K562 (cell line): ENCODE measurements around the gene ITGA2B. TPM values are rescaled to one million over a fixed set of nuclear protein-coding genes. Genes with fewer than 3 reads are reported as not detected.
A peak's percentile ranks its signal among the peaks of the same experiment; 100 is the strongest.

Experiments
- ATAC-seq: fragments of 200-7000 bp; cut with Tn5 transposase; 3 replicates; pipeline ENCODE4 v1.9.1; 2020; ENCODE audit warnings: moderate library complexity
- BruUV-seq: library from RNA; stranded (reverse); fragments of 400-500 nt; replicated peaks from 2 replicates; lab custom pipeline; 2021; lab: Mats Ljungman, UMichigan
- CTCF ChIA-PET: fragments of 300-600 bp; formaldehyde crosslinking; extraction: SDS; loops from one replicate; lab custom pipeline; 2021; ENCODE audit warnings: low intra/inter-chr PET ratio; lab: Yijun Ruan, JAX
- POLR2A ChIA-PET: fragments of 300-600, 350-650 bp; sonication (Branson Sonifier 250); formaldehyde crosslinking; extraction: SDS; loops from one replicate; lab custom pipeline; 2021; ENCODE audit warnings: antibody characterized with exemption, inconsistent platforms; lab: Yijun Ruan, JAX
- DNase-seq, 4 experiments: peaks; one replicate each; pipeline versions ENCODE4 v3.0.0 to v3.0.0-alpha.2; 2011 to 2018; ENCODE audit warnings: low spot score in 3 of 4, mixed read lengths in 3 of 4; ENCODE audit errors: extremely low read depth in 1 of 4
- FAIRE-seq: peaks from 2 replicates; lab custom pipeline; 2011; peaks lifted over from hg19 to GRCh38; lab: Jason Lieb, UNC
- H2AFZ ChIP-seq: 2 replicates; pipeline ENCODE4 v1.6.0; 2011; ENCODE audit warnings: low read depth, low read length, control low read depth, inconsistent platforms
- H3K27ac ChIP-seq: fragments of 200-600 bp; 3 replicates; pipeline ENCODE4 v1.8.0; 2011; ENCODE audit warnings: low read depth, mild to moderate bottlenecking, control low read depth, inconsistent platforms, low read length, moderate library complexity, mixed read lengths; ENCODE audit errors: extremely low read depth
- H3K27me3 ChIP-seq, 2 experiments: fragments of 300-600 bp in 1 of 2; 2 replicates in 1 of 2; 3 replicates in 1 of 2; pipeline versions ENCODE4 v1.6.0 to v1.8.0; 2011; ENCODE audit warnings: inconsistent platforms in 2 of 2, low read length in 2 of 2, mild to moderate bottlenecking in 1 of 2, mixed read lengths in 1 of 2, moderate library complexity in 1 of 2; ENCODE audit not compliant: control insufficient read depth in 2 of 2, insufficient read depth in 2 of 2
- H3K36me3 ChIP-seq: fragments of 300-600 bp; 3 replicates; pipeline ENCODE4 v1.8.0; 2011; ENCODE audit warnings: mild to moderate bottlenecking, low read length, inconsistent platforms; ENCODE audit not compliant: control insufficient read depth, insufficient read depth
- H3K4me1 ChIP-seq, 2 experiments: fragments of 200-600 bp in 1 of 2; replicated peaks in 1 of 2; 2 replicates in 1 of 2; 3 replicates in 1 of 2; pipeline versions ENCODE4 v1.5.1 to v1.8.0; 2011; ENCODE audit warnings: inconsistent platforms in 2 of 2, low read length in 2 of 2, mild to moderate bottlenecking in 1 of 2, mixed read lengths in 1 of 2, moderate library complexity in 1 of 2; ENCODE audit not compliant: control insufficient read depth in 2 of 2, insufficient read depth in 2 of 2
- H3K4me2 ChIP-seq: 2 replicates; pipeline ENCODE4 v1.6.1; 2011; ENCODE audit warnings: low read length, control low read depth, inconsistent platforms, mixed read lengths; ENCODE audit not compliant: insufficient read depth
- H3K4me3 ChIP-seq: fragments of 200-600 bp; sonication (generic), shearing (Covaris generic); 2 replicates; pipeline ENCODE4 v1.5.1; 2016; ENCODE audit warnings: control low read depth, inconsistent platforms
- H3K79me2 ChIP-seq: fragments of 200-600 bp; 3 replicates; pipeline ENCODE4 v1.8.0; 2011; ENCODE audit warnings: low read length, inconsistent platforms; ENCODE audit not compliant: control insufficient read depth, insufficient read depth
- H3K9ac ChIP-seq, 2 experiments: 2 replicates each; pipeline versions ENCODE4 v1.6.0 to v1.6.1; 2011; ENCODE audit warnings: low read depth in 2 of 2, low read length in 2 of 2, control low read depth in 1 of 2, inconsistent platforms in 1 of 2, mild to moderate bottlenecking in 1 of 2, mixed read lengths in 1 of 2; ENCODE audit not compliant: insufficient read depth in 1 of 2
- H3K9me1 ChIP-seq: one replicate; pipeline ENCODE4 v1.6.0; 2011; ENCODE audit warnings: inconsistent platforms, mild to moderate bottlenecking, low read length, moderate library complexity; ENCODE audit not compliant: control insufficient read depth, insufficient read depth
- H3K9me3 ChIP-seq: replicated peaks from 2 replicates; pipeline ENCODE4 v1.5.1; 2011; ENCODE audit warnings: low read depth, low read length, inconsistent platforms; ENCODE audit not compliant: control insufficient read depth, insufficient read depth
- H4K20me1 ChIP-seq: replicated peaks from 2 replicates; pipeline ENCODE4 v1.6.1; 2011; ENCODE audit warnings: low read length, inconsistent platforms, mixed read lengths; ENCODE audit not compliant: control insufficient read depth, insufficient read depth
- ASH1L ChIP-seq: fragments of 450-650 bp; IDR thresholded peaks from 2 replicates; pipeline ENCODE4 v1.6.1; 2018; ENCODE audit warnings: borderline replicate concordance, mild to moderate bottlenecking, low read depth; ENCODE audit not compliant: partially characterized antibody
- E2F6 ChIP-seq, 2 experiments: IDR thresholded peaks; 2 replicates each; pipeline ENCODE4 v1.6.1; 2011; ENCODE audit warnings: borderline replicate concordance in 1 of 2, control low read depth in 1 of 2, low read depth in 1 of 2, low read length in 1 of 2, mild to moderate bottlenecking in 1 of 2, mixed read lengths in 1 of 2, moderate library complexity in 1 of 2; ENCODE audit not compliant: insufficient read depth in 1 of 2, insufficient read length in 1 of 2, poor library complexity in 1 of 2, severe bottlenecking in 1 of 2; ENCODE audit errors: extremely low read depth in 1 of 2
- JUND ChIP-seq, 2 experiments: IDR thresholded peaks; 2 replicates in 1 of 2; 3 replicates in 1 of 2; pipeline ENCODE4 v1.6.1; 2011; ENCODE audit warnings: borderline replicate concordance in 2 of 2, low read depth in 2 of 2, low read length in 2 of 2, improper control_type of control experiment in 1 of 2, missing biosample characterization in 1 of 2, missing genetic modification characterization in 1 of 2, missing genetic modification reagents in 1 of 2
- SRSF3 ChIP-seq: fragments of 200-400 bp; formaldehyde crosslinking; IDR thresholded peaks from 2 replicates; pipeline ENCODE4 v1.6.1; 2016; ENCODE audit warnings: mild to moderate bottlenecking, low read length, moderate library complexity; ENCODE audit not compliant: insufficient read depth
- ZNF263 ChIP-seq: sonication (generic); formaldehyde crosslinking; IDR thresholded peaks from 2 replicates; pipeline ENCODE4 v1.8.0; 2022; ENCODE audit warnings: mild to moderate bottlenecking, missing genetic modification reagents, borderline replicate concordance
- WGBS: fragments of 100-300 bp; shearing (Covaris generic); methylation state at CpG from one replicate; pipeline ENCODE4 v1.1.6; 2016; ENCODE audit warnings: low coverage, mixed read lengths; ENCODE audit not compliant: insufficient coverage; ENCODE audit errors: missing lambda C conversion rate; 5-methylcytosine and 5-hydroxymethylcytosine counted together
- in situ Hi-C: fragments of 300-500 bp; cut with MboI; formaldehyde crosslinking; loops from 4 replicates; pipeline ENCODE4 v1.15.0; 2018; ENCODE audit warnings: inconsistent platforms, mixed read lengths
- intact Hi-C: fragments of 100-400 bp; cut with micrococcal nuclease; formaldehyde crosslinking; loops from 2 replicates; pipeline ENCODE4 v1.14.2; 2022
- polyA plus RNA-seq, 8 experiments: library from polyadenylated mRNA; depleted of rRNA in 4 of 8; stranded (reverse) in 5 of 8; unstranded in 3 of 8; fragments of >200 nt; fragmentation: Nextera tagmentation in 2 of 8; fragmentation: Illumina TruSeq in 1 of 8; extraction: Ambion mirVana in 2 of 8; extraction: Trizol in 1 of 8; gene quantifications; 2 replicates each; pipeline versions ENCODE4 v1.2.1 to v1.2.3, GENCODE V29; 2011 to 2014; ENCODE audit warnings: inconsistent platforms in 1 of 8, missing spikeins in 1 of 8
- total RNA-seq, 7 experiments: library from RNA; depleted of rRNA in 6 of 7; stranded (reverse); fragments of >200 nt in 6 of 7; fragmentation: Illumina TruSeq in 2 of 7; extraction: Trizol in 2 of 7; gene quantifications; 2 replicates each; pipeline versions ENCODE4 v1.2.1 to v1.2.3, GENCODE V29; 2011 to 2021; ENCODE audit warnings: low replicate concordance in 1 of 7
- TF ChIP-seq, protein P1 (sequence below): fragments of 250-450 bp; sonication (Bioruptor Pico); IDR thresholded peaks from 2 replicates; pipeline ENCODE4 v1.8.0; 2022; ENCODE audit warnings: inconsistent platforms
- TF ChIP-seq, protein P2 (sequence below): sonication (generic); formaldehyde crosslinking; IDR thresholded peaks from 2 replicates; pipeline ENCODE4 v1.9.0; 2022; ENCODE audit warnings: mild to moderate bottlenecking, missing genetic modification reagents

Gene ITGA2B
- total and polyA plus RNA-seq, 9 of the 15 experiments (the other 6 are each of a cell fraction or from before 2014, with no cell fraction given) = 1.1 to 26.4 (median 5.6) TPM

GRCh38 chr17:44386182-44386525 lies 3.3 kb downstream of the ITGA2B start:
- H2AFZ ChIP-seq = peak overlapping the region; percentile 96
- intact Hi-C loops = loop anchor here (5.0 kb wide), 1 partner anchor 116 kb away; the partner anchor contains the start of gene GPATCH8

More at GRCh38 chr17:44386182-44386525, 3.3 kb downstream of the ITGA2B start:
- Histone ChIP-seq H3K4me3 (peak overlapping the region; percentile 58), H3K9ac (peak overlapping the region; percentile 79 to 95), H3K27ac (peak overlapping the region; percentile 83), H3K36me3 (no peaks in the 10 kb centered on the region), H3K9me3 (no peaks in the 10 kb centered on the region), H4K20me1 (no peaks in the 10 kb centered on the region), H3K79me2 (peaks cover 7% of the 10 kb centered on the region; the same call in 2 of the 3 replicates), H3K9me1 (no peaks in the 10 kb centered on the region), H3K27me3 (no peaks in the 10 kb centered on the region; a peak in 1 of 5 replicates), H3K4me1 (peaks cover 38 to 44% of the 10 kb centered on the region in 2 experiments), H3K4me2 (peak overlapping the region; percentile 88)
- ChIA-PET POLR2A (interaction anchor here (0.6 to 1.8 kb wide), 5 partner anchors 8 to 144 kb away, joined by 3 to 7 read pairs (median 3); no protein-coding TSS in a partner anchor), CTCF (interaction anchor here (1.1 kb wide), 1 partner anchor 117 kb away, joined by 3 read pairs; no protein-coding TSS in a partner anchor)
- no TSS peak for BruUV-seq
- in situ Hi-C loops = no loop called here
- DNase-seq (no peak), FAIRE-seq (no peak)
- 48% methylated on average over 10 of the region's 10 CpGs for WGBS
- TF ChIP-seq ZNF263 = peak; percentile 12; the same call in 1 of the 2 replicates
- no peak for TF ChIP-seq SRSF3
- TF ChIP-seq, protein P1, sequence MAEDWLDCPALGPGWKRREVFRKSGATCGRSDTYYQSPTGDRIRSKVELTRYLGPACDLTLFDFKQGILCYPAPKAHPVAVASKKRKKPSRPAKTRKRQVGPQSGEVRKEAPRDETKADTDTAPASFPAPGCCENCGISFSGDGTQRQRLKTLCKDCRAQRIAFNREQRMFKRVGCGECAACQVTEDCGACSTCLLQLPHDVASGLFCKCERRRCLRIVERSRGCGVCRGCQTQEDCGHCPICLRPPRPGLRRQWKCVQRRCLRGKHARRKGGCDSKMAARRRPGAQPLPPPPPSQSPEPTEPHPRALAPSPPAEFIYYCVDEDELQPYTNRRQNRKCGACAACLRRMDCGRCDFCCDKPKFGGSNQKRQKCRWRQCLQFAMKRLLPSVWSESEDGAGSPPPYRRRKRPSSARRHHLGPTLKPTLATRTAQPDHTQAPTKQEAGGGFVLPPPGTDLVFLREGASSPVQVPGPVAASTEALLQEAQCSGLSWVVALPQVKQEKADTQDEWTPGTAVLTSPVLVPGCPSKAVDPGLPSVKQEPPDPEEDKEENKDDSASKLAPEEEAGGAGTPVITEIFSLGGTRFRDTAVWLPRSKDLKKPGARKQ = no peak
- TF ChIP-seq, protein P2, sequence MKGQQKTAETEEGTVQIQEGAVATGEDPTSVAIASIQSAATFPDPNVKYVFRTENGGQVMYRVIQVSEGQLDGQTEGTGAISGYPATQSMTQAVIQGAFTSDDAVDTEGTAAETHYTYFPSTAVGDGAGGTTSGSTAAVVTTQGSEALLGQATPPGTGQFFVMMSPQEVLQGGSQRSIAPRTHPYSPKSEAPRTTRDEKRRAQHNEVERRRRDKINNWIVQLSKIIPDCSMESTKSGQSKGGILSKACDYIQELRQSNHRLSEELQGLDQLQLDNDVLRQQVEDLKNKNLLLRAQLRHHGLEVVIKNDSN (CRISPR knock-in tag) = peak; percentile 68
- TF ChIP-seq JUND (IDR thresholded peaks at IDR 0.05; ENCODE audit: borderline replicate concordance, low read depth, low read length) = no peak
- no peak for TF ChIP-seq JUND (tag; IDR thresholded peaks at IDR 0.05; ENCODE audit: borderline replicate concordance, low read depth, low read length)
- TF ChIP-seq ASH1L = no peak
- peak in 1 of 2 experiments; percentile 9 for TF ChIP-seq E2F6 (IDR thresholded peaks at IDR 0.05; ENCODE audit: borderline replicate concordance in 1 of 2, extremely low read depth in 1 of 2, insufficient read depth in 1 of 2, insufficient read length in 1 of 2, low read depth in 1 of 2, low read length in 1 of 2, poor library complexity in 1 of 2, severe bottlenecking in 1 of 2)
- TF ChIP-seq, all 486 proteins: peak for 3
- ATAC-seq = no peak
